ENCODE data around the gene NACAD.
A peak's percentile ranks its signal among the peaks of the same experiment; 100 is the strongest.
"Not testable (repeated sequence)": the region's sequence is repeated elsewhere in the genome, so short reads cannot be mapped to it uniquely, and the experiment has no call there.

Gene NACAD

GRCh38 chr7:45114926-45115325 is 26.2 kb upstream of the NACAD start:
- DNase-seq (ENCODE audit: extremely low read depth in 1 of 2, low read depth in 1 of 2), result no peak

- not testable (repeated sequence) for DNase-seq (ENCODE audit: extremely low read depth in 1 of 2, low read depth in 1 of 2)
These were observed 25.5 kb upstream of the NACAD start for GRCh38 chr7:45114257-45114656.

- DNase-seq (ENCODE audit: extremely low read depth in 1 of 2, low read depth in 1 of 2), result no peak
These were observed 23.9 kb upstream of the NACAD start for GRCh38 chr7:45112648-45113047.

- peak; percentile 84 to 90 for DNase-seq (ENCODE audit: extremely low read depth in 1 of 2, low read depth in 1 of 2)
These were observed 22.8 kb upstream of the NACAD start, which contains the start of gene TBRG4 for GRCh38 chr7:45111298-45112223. Gene TBRG4, minus strand, starts transcription at chr7:45111697. Its CDS starts 2,460 bp downstream, at chr7:45109237.

GRCh38 chr7:45108863-45109262 is 20.1 kb upstream of the NACAD start:
- no peak for DNase-seq (ENCODE audit: extremely low read depth in 1 of 2, low read depth in 1 of 2)

- no peak for DNase-seq (ENCODE audit: extremely low read depth in 1 of 2, low read depth in 1 of 2)
These were observed 18.6 kb upstream of the NACAD start for GRCh38 chr7:45107356-45107755.

GRCh38 chr7:45106820-45107219 is 18.1 kb upstream of the NACAD start:
- no peak for DNase-seq (ENCODE audit: extremely low read depth in 1 of 2, low read depth in 1 of 2)

GRCh38 chr7:45105588-45106188 is 16.9 kb upstream of the NACAD start:
- DNase-seq (ENCODE audit: extremely low read depth in 1 of 2, low read depth in 1 of 2), result no peak

- DNase-seq (ENCODE audit: extremely low read depth in 1 of 2, low read depth in 1 of 2), result no peak
These were observed 16.2 kb upstream of the NACAD start for GRCh38 chr7:45104844-45105587.

GRCh38 chr7:45103958-45104843 is 15.4 kb upstream of the NACAD start:
- no peak for DNase-seq (ENCODE audit: extremely low read depth in 1 of 2, low read depth in 1 of 2)

GRCh38 chr7:45102785-45103712 is 14.3 kb upstream of the NACAD start:
- DNase-seq (ENCODE audit: extremely low read depth in 1 of 2, low read depth in 1 of 2), result no peak

GRCh38 chr7:45101748-45102147 is 13.0 kb upstream of the NACAD start:
- DNase-seq (ENCODE audit: extremely low read depth in 1 of 2, low read depth in 1 of 2), result no peak

GRCh38 chr7:45100761-45101480 is 12.2 kb upstream of the NACAD start:
- no peak for DNase-seq (ENCODE audit: extremely low read depth in 1 of 2, low read depth in 1 of 2)

GRCh38 chr7:45099891-45100760 is 11.4 kb upstream of the NACAD start:
- no peak for DNase-seq (ENCODE audit: extremely low read depth in 1 of 2, low read depth in 1 of 2)

- DNase-seq (ENCODE audit: extremely low read depth in 1 of 2, low read depth in 1 of 2), result no peak
These were observed 10.4 kb upstream of the NACAD start for GRCh38 chr7:45098983-45099839.

- no peak for DNase-seq (ENCODE audit: extremely low read depth in 1 of 2, low read depth in 1 of 2)
These were observed 4.1 kb upstream of the NACAD start for GRCh38 chr7:45092931-45093235.

Data from stimulated activated CD8-positive, alpha-beta memory T cell treated with anti-CD3 and anti-CD28 coated beads, Interleukin-7, amount 100 ng/mL, for 48 hours (primary cell).